Liver (tissue), 9 donors: ENCODE measurements around the gene TACC2. TPM values are rescaled to one million over a fixed set of nuclear protein-coding genes. Genes with fewer than 3 reads are reported as not detected.
A peak's percentile ranks its signal among the peaks of the same experiment; 100 is the strongest.

Experiments
- DNase-seq: peaks from one replicate; pipeline ENCODE4 v3.0.0-alpha.2; 2017; ENCODE audit warnings: low spot score
- H3K27ac ChIP-seq, 2 donors: one replicate each; pipeline ENCODE4 v1.7.0; 2013; ENCODE audit warnings: inconsistent platforms in 2 of 2, low read length in 2 of 2, control low read depth in 1 of 2, low read depth in 1 of 2, mild to moderate bottlenecking in 1 of 2
- H3K27me3 ChIP-seq, 4 donors: one replicate each; pipeline versions ENCODE4 v1.6.1 to v1.7.0; 2013; ENCODE audit warnings: low read length in 3 of 4, inconsistent platforms in 1 of 4, mild to moderate bottlenecking in 1 of 4, moderate library complexity in 1 of 4; ENCODE audit not compliant: control insufficient read depth in 4 of 4, insufficient read depth in 4 of 4
- H3K36me3 ChIP-seq, 4 donors: one replicate each; pipeline versions ENCODE4 v1.6.1 to v1.7.0; 2013; ENCODE audit warnings: low read length in 3 of 4, mild to moderate bottlenecking in 3 of 4, low read depth in 1 of 4, moderate library complexity in 1 of 4; ENCODE audit not compliant: control insufficient read depth in 4 of 4, insufficient read depth in 3 of 4
- H3K4me1 ChIP-seq, 4 donors: one replicate each; pipeline versions ENCODE4 v1.6.1 to v1.7.0; 2013; ENCODE audit warnings: low read length in 3 of 4, mild to moderate bottlenecking in 3 of 4, moderate library complexity in 1 of 4; ENCODE audit not compliant: control insufficient read depth in 4 of 4, insufficient read depth in 4 of 4
- H3K4me3 ChIP-seq, 3 donors: one replicate each; pipeline versions ENCODE4 v1.6.1 to v1.7.0; 2013; ENCODE audit warnings: low read length in 3 of 3, control low read depth in 1 of 3, low read depth in 1 of 3, mild to moderate bottlenecking in 1 of 3
- H3K9ac ChIP-seq, 2 donors: one replicate each; pipeline ENCODE4 v1.7.0; 2013; ENCODE audit warnings: low read length in 2 of 2, mild to moderate bottlenecking in 2 of 2, moderate library complexity in 2 of 2, control low read depth in 1 of 2, low read depth in 1 of 2
- H3K9me3 ChIP-seq, 4 donors: one replicate each; pipeline versions ENCODE4 v1.6.1 to v1.7.0; 2013; ENCODE audit warnings: low read length in 3 of 4; ENCODE audit not compliant: control insufficient read depth in 4 of 4
- EGR1 ChIP-seq, 2 donors: IDR thresholded peaks; 2 replicates each; pipeline ENCODE4 v1.6.1; 2016 to 2018; ENCODE audit warnings: antibody characterized with exemption in 2 of 2, low read depth in 2 of 2
- FOXA1 ChIP-seq: IDR thresholded peaks from 2 replicates; pipeline ENCODE4 v1.6.1; 2016; ENCODE audit warnings: antibody characterized with exemption
- FOXA2 ChIP-seq: IDR thresholded peaks from 2 replicates; pipeline ENCODE4 v1.6.1; 2016; ENCODE audit warnings: antibody characterized with exemption
- GABPA ChIP-seq, 2 donors: IDR thresholded peaks in 1 of 2; conservative IDR thresholded peaks in 1 of 2; 2 replicates each; pipeline ENCODE4 v1.6.1; 2016; ENCODE audit warnings: antibody characterized with exemption in 2 of 2, mild to moderate bottlenecking in 1 of 2, moderate library complexity in 1 of 2
- HNF4A ChIP-seq, 2 donors: conservative IDR thresholded peaks; 2 replicates each; pipeline ENCODE4 v1.6.1; 2016; ENCODE audit warnings: antibody characterized with exemption in 2 of 2, mild to moderate bottlenecking in 2 of 2
- HNF4G ChIP-seq: IDR thresholded peaks from 2 replicates; pipeline ENCODE4 v1.6.1; 2016; ENCODE audit warnings: antibody characterized with exemption
- JUND ChIP-seq, 2 donors: IDR thresholded peaks; 2 replicates each; pipeline ENCODE4 v1.6.1; 2016; ENCODE audit warnings: antibody characterized with exemption in 2 of 2
- RAD21 ChIP-seq, 2 donors: IDR thresholded peaks; 2 replicates each; pipeline ENCODE4 v1.6.1; 2016; ENCODE audit warnings: antibody characterized with exemption in 2 of 2, mild to moderate bottlenecking in 2 of 2
- RXRA ChIP-seq, 2 donors: IDR thresholded peaks; 2 replicates each; pipeline ENCODE4 v1.6.1; 2017 to 2018; ENCODE audit warnings: antibody characterized with exemption in 2 of 2, mild to moderate bottlenecking in 1 of 2
- SP1 ChIP-seq: IDR thresholded peaks from 2 replicates; pipeline ENCODE4 v1.6.1; 2018; ENCODE audit warnings: antibody characterized with exemption, mild to moderate bottlenecking
- TAF1 ChIP-seq: conservative IDR thresholded peaks from 2 replicates; pipeline ENCODE4 v1.6.1; 2016; ENCODE audit warnings: antibody characterized with exemption, mild to moderate bottlenecking
- WGBS: extraction: QIAGEN DNeasy Blood & Tissue Kit; methylation state at CpG from one replicate; pipeline ENCODE4 v1.1.7; 2013; 5-methylcytosine and 5-hydroxymethylcytosine counted together
- polyA plus RNA-seq, 2 donors: library from polyadenylated mRNA; stranded (reverse) in 1 of 2; unstranded in 1 of 2; fragments of 200-250 nt in 1 of 2; fragments of >200 nt in 1 of 2; fragmentation: Nextera tagmentation in 1 of 2; extraction: Ambion mirVana in 1 of 2; gene quantifications; one replicate each; pipeline versions ENCODE4 v1.2.1 to v1.2.3, GENCODE V29; 2013 to 2015
- total RNA-seq, 2 donors: library from RNA; depleted of rRNA; stranded (reverse); fragments of >200 nt; gene quantifications; one replicate each; pipeline ENCODE4 v1.2.3, GENCODE V29; 2014
- TF ChIP-seq, protein P1 (sequence below): fragments of 150-350 bp; IDR thresholded peaks from 2 replicates; pipeline ENCODE4 v1.5.1; 2017; ENCODE audit warnings: improper control_type of control experiment, low read depth, low read length; ENCODE audit not compliant: missing input control
- TF ChIP-seq, protein P2 (sequence below): IDR thresholded peaks from 2 replicates; pipeline ENCODE4 v1.6.1; 2016; ENCODE audit warnings: antibody characterized with exemption
- TF ChIP-seq, protein P3 (sequence below): IDR thresholded peaks from 2 replicates; pipeline ENCODE4 v1.6.1; 2016; ENCODE audit warnings: antibody characterized with exemption
- TF ChIP-seq, protein P4 (sequence below): IDR thresholded peaks from 2 replicates; pipeline ENCODE4 v1.6.1; 2016; ENCODE audit warnings: antibody characterized with exemption, mild to moderate bottlenecking
- TF ChIP-seq, protein P5 (sequence below): IDR thresholded peaks from 2 replicates; pipeline ENCODE4 v1.6.1; 2016; ENCODE audit warnings: antibody characterized with exemption
- donor health status: healthy.
- donor health status: healthy.
- donor health status: healthy.
- donor health status: healthy.
- donor health status: healthy.

The TACC2 gene
- total and polyA plus RNA-seq, 4 donors = 1.5 to 9.1 (median 7.8) TPM

DNA sequence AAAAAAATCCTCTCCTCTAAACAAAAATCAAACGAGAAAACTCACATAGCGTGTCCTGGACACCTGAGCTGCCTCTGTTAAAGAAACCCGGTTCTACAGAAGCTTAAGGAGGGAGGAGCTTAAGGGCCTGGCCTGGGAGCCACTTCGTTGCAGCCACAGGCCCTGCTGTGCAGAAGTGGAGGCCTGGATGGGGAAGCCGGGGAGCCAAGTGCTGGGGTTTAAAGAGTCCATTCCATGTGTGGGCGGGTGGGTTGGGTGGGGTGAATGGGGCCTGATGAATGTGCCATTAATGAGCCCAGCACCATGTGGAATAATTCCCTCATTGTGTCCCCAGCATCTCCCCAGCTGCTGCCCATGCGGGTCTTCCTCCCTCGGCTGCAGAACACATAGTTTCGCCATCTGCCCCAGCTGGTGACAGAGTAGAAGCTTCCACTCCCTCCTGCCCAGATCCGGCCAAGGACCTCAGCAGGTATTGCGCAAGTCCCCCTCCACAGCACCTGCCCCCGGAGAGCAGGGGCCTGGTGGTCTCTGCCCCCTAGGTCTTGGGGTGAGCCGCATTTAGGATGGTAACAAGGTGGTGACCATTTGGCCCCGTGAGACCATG lies 154.4 kb downstream of the TACC2 start (continued):
- TF ChIP-seq, protein P1, sequence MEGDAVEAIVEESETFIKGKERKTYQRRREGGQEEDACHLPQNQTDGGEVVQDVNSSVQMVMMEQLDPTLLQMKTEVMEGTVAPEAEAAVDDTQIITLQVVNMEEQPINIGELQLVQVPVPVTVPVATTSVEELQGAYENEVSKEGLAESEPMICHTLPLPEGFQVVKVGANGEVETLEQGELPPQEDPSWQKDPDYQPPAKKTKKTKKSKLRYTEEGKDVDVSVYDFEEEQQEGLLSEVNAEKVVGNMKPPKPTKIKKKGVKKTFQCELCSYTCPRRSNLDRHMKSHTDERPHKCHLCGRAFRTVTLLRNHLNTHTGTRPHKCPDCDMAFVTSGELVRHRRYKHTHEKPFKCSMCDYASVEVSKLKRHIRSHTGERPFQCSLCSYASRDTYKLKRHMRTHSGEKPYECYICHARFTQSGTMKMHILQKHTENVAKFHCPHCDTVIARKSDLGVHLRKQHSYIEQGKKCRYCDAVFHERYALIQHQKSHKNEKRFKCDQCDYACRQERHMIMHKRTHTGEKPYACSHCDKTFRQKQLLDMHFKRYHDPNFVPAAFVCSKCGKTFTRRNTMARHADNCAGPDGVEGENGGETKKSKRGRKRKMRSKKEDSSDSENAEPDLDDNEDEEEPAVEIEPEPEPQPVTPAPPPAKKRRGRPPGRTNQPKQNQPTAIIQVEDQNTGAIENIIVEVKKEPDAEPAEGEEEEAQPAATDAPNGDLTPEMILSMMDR = no peak
- no peak for TF ChIP-seq HNF4G
- TF ChIP-seq EGR1 (IDR thresholded peaks at IDR 0.05; ENCODE audit: low read depth in 2 of 2) = no peak
- no peak for TF ChIP-seq GABPA (IDR thresholded peaks at IDR 0.05 in 1 of 2, conservative IDR thresholded peaks at IDR 0.05 in 1 of 2)
- TF ChIP-seq RXRA (IDR thresholded peaks at IDR 0.05) = no peak
- no peak for TF ChIP-seq TAF1
- no peak for TF ChIP-seq RAD21 (IDR thresholded peaks at IDR 0.05)

DNA sequence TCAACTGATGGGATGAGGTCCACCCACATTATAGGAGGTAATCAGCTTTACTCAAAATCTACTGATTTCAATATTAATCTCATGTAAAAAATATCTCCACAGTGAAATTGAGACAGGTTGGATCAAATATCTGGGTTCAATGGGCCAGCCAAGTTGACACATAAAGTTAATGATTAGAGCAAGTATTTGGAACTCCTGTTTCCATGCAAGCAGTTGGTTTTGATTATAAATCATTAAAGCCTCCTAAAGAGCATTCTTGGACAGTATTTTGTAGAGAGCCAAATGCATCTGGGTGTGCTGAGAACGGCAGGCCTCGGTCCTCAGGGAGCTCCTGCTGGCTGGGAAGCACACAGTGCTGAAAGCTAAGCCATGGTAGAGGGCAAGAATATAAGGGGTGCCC lies 155.2 kb downstream of the TACC2 start:
- no peak for DNase-seq
- peak; percentile 60 for TF ChIP-seq SP1
- peak in 1 of 2 donors; percentile 24 for TF ChIP-seq RAD21 (IDR thresholded peaks at IDR 0.05)
- no peak for TF ChIP-seq GABPA (IDR thresholded peaks at IDR 0.05 in 1 of 2, conservative IDR thresholded peaks at IDR 0.05 in 1 of 2)
- TF ChIP-seq FOXA2 = peak; percentile 14
- TF ChIP-seq TAF1 = no peak
- TF ChIP-seq HNF4A (conservative IDR thresholded peaks at IDR 0.05) = peak; percentile 63 to 71
- peak; percentile 36 to 53 for TF ChIP-seq RXRA (IDR thresholded peaks at IDR 0.05)
- no peaks in the 10 kb centered on the region for H3K27me3 ChIP-seq
- H3K4me1 ChIP-seq = peaks cover 11 to 39% (median 26%) of the 10 kb centered on the region in 4 donors
- H3K9ac ChIP-seq = no peak overlapping the region
- no peaks in the 10 kb centered on the region for H3K9me3 ChIP-seq
- H3K4me3 ChIP-seq = no peak overlapping the region
- H3K36me3 ChIP-seq = no peaks in the 10 kb centered on the region
- H3K27ac ChIP-seq = peak overlapping the region; percentile 70 to 79
- 37% methylated on average over 2 of the region's 2 CpGs for WGBS

DNA sequence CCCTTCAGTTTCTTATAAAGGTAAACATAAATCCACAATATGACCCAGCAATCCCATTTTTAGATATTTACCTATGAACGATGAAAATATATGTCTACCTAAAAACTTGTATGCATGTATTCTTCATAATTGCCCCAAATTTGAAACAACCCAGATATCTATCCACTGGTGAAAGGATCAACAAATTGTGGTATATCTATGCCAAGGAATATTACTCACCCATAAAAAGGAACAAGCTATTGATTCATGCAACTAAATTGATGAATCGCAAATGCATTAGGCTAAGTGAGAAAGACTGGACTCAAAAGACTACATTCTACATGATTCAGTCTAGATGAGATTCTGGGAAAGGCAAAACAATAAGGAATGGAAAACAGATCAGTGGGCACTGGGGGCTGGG lies 156.2 kb downstream of the TACC2 start:
- DNase-seq = no peak
- TF ChIP-seq SP1 (no peak), HNF4G (no peak), HNF4A (conservative IDR thresholded peaks at IDR 0.05) (no peak), FOXA2 (no peak), RXRA (IDR thresholded peaks at IDR 0.05) (no peak), FOXA1 (no peak), GABPA (IDR thresholded peaks at IDR 0.05 in 1 of 2, conservative IDR thresholded peaks at IDR 0.05 in 1 of 2) (no peak), RAD21 (IDR thresholded peaks at IDR 0.05) (no peak), JUND (IDR thresholded peaks at IDR 0.05) (no peak), EGR1 (IDR thresholded peaks at IDR 0.05; ENCODE audit: low read depth in 2 of 2) (no peak)
- TF ChIP-seq, protein P2, sequence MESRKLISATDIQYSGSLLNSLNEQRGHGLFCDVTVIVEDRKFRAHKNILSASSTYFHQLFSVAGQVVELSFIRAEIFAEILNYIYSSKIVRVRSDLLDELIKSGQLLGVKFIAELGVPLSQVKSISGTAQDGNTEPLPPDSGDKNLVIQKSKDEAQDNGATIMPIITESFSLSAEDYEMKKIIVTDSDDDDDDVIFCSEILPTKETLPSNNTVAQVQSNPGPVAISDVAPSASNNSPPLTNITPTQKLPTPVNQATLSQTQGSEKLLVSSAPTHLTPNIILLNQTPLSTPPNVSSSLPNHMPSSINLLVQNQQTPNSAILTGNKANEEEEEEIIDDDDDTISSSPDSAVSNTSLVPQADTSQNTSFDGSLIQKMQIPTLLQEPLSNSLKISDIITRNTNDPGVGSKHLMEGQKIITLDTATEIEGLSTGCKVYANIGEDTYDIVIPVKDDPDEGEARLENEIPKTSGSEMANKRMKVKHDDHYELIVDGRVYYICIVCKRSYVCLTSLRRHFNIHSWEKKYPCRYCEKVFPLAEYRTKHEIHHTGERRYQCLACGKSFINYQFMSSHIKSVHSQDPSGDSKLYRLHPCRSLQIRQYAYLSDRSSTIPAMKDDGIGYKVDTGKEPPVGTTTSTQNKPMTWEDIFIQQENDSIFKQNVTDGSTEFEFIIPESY = no peak
- TF ChIP-seq, protein P3, sequence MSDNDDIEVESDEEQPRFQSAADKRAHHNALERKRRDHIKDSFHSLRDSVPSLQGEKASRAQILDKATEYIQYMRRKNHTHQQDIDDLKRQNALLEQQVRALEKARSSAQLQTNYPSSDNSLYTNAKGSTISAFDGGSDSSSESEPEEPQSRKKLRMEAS = no peak
- TF ChIP-seq, protein P4, sequence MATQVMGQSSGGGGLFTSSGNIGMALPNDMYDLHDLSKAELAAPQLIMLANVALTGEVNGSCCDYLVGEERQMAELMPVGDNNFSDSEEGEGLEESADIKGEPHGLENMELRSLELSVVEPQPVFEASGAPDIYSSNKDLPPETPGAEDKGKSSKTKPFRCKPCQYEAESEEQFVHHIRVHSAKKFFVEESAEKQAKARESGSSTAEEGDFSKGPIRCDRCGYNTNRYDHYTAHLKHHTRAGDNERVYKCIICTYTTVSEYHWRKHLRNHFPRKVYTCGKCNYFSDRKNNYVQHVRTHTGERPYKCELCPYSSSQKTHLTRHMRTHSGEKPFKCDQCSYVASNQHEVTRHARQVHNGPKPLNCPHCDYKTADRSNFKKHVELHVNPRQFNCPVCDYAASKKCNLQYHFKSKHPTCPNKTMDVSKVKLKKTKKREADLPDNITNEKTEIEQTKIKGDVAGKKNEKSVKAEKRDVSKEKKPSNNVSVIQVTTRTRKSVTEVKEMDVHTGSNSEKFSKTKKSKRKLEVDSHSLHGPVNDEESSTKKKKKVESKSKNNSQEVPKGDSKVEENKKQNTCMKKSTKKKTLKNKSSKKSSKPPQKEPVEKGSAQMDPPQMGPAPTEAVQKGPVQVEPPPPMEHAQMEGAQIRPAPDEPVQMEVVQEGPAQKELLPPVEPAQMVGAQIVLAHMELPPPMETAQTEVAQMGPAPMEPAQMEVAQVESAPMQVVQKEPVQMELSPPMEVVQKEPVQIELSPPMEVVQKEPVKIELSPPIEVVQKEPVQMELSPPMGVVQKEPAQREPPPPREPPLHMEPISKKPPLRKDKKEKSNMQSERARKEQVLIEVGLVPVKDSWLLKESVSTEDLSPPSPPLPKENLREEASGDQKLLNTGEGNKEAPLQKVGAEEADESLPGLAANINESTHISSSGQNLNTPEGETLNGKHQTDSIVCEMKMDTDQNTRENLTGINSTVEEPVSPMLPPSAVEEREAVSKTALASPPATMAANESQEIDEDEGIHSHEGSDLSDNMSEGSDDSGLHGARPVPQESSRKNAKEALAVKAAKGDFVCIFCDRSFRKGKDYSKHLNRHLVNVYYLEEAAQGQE = no peak
- TF ChIP-seq, protein P5, sequence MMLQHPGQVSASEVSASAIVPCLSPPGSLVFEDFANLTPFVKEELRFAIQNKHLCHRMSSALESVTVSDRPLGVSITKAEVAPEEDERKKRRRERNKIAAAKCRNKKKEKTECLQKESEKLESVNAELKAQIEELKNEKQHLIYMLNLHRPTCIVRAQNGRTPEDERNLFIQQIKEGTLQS = no peak
- TF ChIP-seq, protein P1 = no peak
- WGBS = 97% methylated on average over 2 of the region's 2 CpGs
- H3K27me3 ChIP-seq = no peaks in the 10 kb centered on the region
- no peak overlapping the region for H3K9ac ChIP-seq
- no peaks in the 10 kb centered on the region for H3K9me3 ChIP-seq
- peaks cover 11 to 39% (median 26%) of the 10 kb centered on the region in 4 donors for H3K4me1 ChIP-seq
- no peak overlapping the region for H3K4me3 ChIP-seq
- H3K27ac ChIP-seq = peak overlapping the region in 1 of 2 donors; percentile 79
- no peaks in the 10 kb centered on the region for H3K36me3 ChIP-seq
